Testis (tissue), 2 donors: ENCODE data around the gene PIP5K1C.

Source experiments
- CTCF ChIP-seq, 3 experiments: fragments of 450-650 bp in 2 of 3; fragments of 200-600 bp in 1 of 3; sonication (generic) in 1 of 3; IDR thresholded peaks; one replicate each; pipeline ENCODE4 v1.5.1; 2016 to 2019; ENCODE audit warnings: antibody characterized with exemption in 3 of 3, mild to moderate bottlenecking in 2 of 3, moderate library complexity in 1 of 3
- POLR2A ChIP-seq: fragments of 450-650 bp; IDR thresholded peaks from one replicate; pipeline ENCODE4 v1.6.1; 2017; ENCODE audit warnings: antibody characterized with exemption, mild to moderate bottlenecking, moderate library complexity

- TF ChIP-seq CTCF (IDR thresholded peaks at IDR 0.05) (no peak), POLR2A (no peak)
These were observed 43.2 kb upstream of the PIP5K1C start for GRCh38 chr19:3743486-3743885.
